Hematopoietic multipotent progenitor cell treated with erythropoietin and hydrocortisone succinate and interleukin-3 and kit ligand, for 15 days (in vitro differentiated cells): ENCODE data around the gene STARD10.

Experiments
- DNase-seq: peaks from one replicate; pipeline ENCODE4 v3.0.0-alpha.2; 2015; ENCODE audit warnings: low spot score

Gene STARD10

DNA sequence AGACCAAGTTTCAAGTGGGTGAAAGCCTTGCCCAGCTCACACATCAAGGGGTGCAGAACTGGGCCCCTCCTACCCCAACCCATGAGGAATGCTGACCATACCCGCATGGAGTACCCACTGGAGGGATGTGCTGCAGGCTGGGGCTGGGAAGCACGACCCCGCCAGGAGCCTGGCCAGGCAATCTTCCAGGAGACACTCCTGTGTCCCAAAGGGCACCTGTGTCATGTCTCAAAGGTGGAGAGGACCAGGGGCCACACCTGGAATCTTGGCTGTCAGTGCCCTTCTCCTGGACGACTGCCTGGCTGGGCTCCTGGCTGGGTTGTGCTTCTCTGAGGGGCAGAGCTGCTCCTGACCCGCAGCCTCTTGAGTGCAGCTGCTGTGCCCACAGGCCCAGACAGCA lies 48.3 kb downstream of the STARD10 start:
- no peak for DNase-seq

DNA sequence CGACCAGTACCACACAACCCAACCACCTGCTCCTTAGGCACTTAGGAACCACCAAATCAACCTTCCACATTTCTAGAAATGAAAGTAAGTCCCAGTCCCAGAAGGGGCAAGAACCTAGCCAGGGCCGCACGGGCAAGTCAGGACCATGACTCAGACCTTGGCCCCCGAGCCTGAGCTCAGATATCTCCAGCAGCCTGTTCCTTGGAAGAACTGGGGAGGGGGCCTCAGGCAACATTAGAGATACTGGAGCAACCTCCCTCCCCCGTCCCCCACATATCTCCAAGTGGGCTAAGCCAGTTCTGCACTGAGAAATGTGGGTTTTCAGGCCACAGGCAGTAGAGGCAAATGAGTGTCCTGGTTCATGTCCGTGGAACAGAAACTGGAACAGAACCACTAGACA lies 49.4 kb downstream of the STARD10 start:
- no peak for DNase-seq

DNA sequence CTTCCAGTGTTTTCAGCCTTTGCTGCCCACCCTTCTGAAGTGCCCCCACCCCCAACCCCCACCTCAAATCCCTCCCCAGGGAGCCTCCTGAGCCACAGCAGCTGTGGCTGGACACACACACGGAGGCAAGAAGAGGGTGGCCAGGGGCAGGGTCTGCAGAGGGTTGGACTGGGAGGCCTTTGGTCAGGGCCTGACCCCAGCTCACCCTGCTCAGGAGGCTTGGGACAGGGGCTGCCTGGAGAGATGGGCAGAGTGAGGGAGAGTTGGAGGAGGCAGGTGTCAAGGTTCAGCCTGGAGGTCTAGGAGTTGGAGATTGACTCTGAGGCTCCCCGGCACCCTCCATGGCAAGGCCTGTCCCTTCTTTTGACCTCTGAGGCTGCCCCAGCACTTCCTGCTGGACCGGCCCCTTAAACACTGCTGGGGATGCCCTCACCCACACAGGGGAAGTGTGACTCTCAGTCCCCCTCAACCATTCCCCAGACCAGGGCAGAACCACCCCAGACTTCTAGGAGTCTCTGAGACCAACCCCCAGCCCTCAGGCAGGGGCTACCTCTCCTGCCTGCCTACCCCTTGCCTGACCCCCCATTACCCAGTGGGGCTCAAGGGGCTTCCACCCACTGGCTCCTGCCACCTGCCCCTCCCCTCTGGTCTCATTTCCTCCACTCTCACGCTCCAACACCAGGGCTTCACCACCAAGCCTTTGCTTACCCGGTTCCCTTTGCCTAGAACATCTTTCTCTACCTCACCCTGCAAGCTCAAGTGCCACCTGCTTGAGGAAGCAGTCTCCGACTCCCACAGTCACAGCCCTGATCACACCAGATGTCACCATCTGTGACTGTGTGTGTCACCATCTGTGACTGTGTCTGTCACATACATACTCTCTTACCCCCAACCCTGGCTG lies 50.3 kb downstream of the STARD10 start:
- no peak for DNase-seq

DNA sequence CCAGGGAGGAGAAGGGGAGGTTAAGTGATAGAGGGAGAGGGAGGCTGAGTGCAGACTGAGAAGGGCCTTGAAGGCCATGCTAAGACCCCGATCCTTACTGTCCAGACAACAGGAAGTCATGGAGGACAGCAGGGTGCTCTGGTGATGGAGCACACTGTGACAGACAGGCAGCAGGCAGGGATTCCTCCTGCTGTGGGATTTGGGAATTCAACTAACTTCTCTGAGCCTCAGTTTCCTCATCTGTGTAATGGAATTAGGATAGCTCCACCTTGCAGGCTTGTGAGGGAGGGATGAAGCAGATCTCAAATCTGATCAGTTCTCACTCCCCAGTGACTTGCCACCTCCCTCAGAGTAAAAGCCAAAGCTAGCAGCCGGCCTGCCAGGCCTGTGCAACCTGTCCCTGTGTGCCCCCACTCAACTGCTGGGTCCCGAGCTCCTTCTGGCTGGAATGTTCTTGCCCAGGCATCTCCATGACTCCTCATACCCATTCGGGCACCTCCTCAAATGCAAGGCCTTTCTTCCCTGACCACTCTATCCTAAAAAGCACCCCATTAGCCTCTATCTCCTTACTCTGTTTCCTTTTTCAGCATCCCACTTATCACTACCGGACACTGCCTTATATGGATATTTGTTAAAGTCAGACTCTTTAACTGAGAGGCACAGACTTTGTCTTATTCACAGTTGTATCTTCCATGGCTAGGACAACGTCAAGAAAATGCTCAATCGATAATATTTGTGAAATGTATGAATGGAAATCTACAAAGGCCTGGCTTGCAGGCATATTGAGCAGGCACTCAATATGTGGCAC lies 51.1 kb downstream of the STARD10 start:
- no peak for DNase-seq

DNA sequence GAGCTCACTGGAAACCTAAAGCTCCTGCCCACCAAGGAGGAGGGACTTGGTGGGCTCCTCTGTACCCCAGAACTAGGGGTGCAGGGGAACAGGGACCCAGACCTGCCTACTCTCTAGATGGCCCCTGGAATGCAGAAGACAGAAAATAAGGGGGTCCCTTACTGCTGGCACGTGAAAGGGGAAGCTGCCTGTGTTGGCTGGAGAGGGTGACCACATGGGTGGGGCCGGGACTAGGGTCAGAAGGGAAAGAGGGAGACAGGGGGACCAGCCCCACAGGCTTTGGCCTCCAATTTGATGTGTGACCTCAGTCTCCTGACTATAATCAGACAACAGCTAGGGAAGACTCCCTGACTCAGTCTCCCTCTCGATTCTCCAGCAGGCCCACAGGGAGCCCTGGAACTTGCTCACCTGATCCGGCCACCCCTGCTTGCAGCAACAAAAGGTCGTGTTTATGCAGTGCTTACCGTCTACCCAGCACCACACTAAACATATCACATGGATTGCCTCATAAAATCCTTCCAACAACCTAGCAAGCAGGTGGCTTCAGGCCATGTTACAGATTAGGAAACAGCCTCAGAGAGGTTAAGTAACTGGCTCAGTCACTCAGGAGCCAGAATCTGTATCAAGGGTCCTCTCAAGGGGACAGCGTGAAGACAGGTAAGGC lies 51.9 kb downstream of the STARD10 start:
- DNase-seq: no peak

DNA sequence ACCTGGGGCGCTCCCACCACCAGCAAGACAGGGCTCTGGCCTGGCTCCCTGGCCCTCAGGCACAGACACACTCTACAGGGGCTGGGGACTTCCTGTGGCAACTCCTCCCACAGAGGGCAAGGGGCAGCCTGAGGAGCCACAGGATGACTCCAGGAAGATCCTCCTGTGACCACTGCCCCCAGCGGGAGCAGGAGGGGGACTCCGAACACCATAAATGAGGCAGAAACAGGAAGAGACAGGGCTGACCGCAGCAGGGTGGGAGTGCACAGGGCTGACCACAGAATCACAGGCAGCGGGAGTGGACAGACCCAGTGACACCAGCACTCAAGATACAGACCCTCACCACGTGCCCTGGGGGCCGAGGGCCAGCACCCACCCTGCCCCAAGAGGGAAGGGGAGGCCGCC lies 52.4 kb downstream of the STARD10 start:
- no peak for DNase-seq

DNA sequence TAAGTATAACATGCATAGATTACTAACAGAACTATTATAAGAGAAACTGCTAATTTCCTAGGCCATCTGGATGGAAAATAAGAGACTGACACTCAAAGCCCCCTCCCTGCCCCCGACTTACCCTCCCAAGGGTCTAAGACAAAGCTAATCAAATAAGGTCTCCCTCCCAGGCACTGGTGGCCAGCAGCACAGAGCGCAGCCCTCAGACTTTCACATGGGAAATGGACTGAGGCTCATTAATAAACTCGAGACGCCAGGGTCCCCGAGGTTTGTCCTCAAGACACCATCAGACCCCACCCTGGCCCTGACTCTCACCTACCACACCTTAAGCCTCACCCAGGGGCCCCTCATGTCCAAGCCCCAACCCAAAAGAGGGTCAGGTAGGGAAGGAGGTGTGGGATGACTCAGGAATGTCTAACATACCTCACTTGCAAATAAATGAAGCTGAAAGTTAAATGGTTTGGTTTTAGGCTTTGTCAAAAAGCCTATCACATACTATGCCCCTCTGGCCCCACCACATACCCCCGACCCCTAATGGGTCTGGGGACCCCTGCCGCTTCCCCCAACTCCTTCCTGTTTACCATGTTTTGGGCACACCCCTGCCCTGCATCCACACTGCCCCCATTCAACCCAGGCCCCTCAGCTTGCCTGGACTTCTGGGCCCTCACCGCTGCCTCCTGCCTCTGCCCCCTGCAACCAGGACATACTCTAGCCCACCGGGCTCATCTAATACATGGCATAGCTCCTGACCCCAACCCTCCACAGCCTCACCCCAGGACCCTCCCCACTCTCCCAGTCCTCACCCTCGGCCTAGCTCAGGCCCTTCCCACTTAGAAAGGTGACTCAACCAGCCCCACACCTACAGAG lies 53.1 kb downstream of the STARD10 start:
- no peak for DNase-seq

DNA sequence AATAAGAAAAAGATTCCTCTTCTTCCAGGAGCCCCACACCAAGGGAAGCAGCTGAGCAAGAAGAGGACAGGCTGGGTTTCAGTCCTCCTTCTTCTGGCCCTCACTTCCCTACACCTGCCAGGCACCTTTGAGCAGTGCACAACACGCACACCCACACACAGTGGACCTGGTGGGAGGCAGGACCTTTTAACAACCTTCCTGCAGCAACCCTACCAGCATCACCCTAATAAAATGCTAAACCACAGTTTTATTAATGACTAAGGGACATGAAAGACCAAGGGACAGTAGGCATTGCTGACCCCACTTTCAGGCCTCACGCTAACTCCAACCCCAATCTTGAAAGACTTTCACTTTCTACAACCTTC lies 53.8 kb downstream of the STARD10 start:
- DNase-seq: no peak

DNA sequence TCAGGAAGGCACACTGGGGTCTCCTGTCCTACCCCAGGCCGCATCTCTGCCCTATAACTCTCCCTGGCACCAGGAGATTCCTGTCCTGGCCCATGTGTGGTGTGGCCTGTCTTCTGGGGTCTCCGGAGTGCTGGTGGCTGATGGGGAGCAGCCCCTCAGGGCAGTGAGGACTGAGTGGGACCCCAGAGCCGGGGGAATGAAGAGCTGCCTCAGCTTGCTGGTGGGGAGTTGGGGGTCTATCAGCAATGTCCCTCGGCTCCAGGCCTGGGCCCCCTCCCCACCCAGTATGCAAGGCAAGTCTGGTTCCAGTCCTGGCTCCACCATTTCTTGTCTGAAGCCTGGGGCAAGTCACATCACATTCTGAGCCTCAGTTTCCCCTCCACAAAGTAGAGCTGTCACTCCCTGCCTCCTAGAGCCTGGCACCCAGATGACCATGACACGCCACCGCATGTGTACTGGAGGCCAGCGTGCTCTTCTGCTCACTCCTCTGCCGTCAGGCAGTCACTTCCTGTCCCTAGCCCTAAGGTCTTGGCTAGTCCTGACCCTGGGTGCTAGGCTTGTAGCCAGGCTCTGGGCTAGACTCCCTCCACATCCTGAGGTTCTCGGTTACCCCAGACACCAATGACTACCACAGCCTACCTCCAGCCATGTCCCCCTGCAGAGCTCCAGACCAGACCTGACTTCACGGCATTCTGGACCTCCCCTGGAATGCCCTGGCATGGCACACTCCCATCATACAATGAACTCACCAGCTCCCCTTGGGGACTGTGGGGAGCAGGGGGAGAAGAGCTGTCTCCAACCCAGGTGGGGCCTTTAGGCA lies 54.4 kb downstream of the STARD10 start:
- DNase-seq: no peak

DNA sequence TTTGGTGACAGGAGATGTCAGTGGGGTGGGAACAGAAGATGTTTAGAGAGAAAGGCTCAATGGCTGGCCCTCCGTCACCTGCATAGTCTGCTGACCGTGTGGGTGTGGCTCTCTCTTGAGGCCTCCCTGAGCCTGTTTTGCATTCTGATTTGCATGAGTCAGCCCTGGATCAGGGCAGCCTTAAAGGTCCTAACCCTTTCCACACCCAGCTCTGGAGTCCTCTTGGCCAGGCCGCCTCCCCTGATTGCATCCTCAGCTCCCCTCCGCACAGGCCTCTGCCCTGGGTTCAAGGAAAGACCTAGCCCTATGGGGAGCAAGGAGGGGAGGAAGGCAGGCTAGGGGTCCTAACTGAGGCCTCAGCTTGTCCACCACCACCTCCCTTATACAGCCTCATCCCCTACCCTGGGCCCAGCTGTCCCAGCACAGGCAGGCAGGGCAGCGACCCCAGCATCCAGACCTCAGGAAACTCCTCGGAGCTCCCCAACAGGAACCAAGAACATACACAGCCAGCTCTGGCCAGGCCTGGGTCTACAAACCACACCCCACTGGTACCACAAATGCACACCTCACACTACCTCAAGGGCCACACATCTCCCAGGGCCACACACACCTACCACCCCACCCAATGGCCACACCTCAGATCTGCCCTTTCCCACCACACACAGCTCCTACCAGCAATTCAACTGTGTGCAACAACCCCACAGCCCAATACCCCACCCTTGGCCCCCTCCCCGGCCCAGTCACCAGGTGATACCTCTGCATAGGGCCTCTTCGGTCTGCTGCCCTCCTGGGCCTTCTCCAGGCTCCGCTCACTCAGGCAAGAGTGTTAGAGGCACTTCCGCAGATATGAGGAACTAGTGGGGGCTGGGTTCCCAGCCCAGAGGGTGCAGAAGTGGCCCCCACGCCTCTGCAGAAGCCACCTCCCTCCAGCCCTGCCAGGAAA lies 55.4 kb downstream of the STARD10 start:
- no peak for DNase-seq

DNA sequence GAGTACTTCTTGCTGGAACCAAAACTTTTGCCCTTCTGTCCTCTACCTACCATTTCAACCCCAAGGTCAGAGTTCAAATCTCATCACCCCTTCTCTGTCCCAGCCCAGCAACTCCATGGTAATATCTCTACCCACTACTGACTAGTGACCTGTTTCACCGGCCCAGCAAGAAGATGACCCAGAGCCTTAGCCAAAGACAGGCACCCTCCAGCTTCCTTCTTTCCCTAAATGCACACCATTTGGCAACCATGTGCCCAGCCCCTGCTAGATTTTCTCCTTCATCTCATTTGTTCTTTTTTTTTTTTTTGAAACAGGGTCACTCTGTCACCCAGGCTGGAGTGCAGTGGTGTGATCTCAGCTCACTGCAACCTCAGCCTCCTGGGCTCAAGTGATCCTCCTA lies 56.5 kb downstream of the STARD10 start:
- no peak for DNase-seq

DNA sequence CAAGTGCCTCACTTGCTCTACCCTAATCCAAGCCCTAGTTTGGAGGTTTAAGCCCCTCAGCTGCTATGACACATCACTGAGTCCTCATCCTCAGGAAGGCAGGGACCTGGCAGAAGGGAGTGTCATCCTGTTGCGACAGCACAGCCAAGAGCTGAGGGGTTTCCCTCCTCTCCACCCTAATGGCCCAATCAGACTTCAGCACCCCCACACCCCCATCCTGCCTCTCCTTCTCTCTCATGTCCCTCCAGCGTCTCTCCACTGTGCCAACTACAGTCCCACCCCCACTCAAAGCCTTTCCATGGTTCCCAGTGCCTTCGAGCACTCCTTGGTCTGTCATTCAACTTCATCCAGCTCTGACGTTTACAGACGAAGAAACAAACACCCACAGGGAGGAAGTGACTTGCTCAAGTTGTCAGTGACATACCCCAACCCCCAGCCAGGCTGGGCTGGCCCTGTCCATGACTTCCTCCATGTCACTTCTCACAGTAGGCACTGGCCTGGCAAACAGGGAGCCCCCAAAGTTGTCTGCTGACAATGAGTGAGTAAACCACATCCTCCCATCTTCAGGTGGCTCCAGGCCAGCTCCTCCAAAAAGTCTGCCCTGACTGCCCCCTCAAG lies 57.3 kb downstream of the STARD10 start:
- DNase-seq: no peak

DNA sequence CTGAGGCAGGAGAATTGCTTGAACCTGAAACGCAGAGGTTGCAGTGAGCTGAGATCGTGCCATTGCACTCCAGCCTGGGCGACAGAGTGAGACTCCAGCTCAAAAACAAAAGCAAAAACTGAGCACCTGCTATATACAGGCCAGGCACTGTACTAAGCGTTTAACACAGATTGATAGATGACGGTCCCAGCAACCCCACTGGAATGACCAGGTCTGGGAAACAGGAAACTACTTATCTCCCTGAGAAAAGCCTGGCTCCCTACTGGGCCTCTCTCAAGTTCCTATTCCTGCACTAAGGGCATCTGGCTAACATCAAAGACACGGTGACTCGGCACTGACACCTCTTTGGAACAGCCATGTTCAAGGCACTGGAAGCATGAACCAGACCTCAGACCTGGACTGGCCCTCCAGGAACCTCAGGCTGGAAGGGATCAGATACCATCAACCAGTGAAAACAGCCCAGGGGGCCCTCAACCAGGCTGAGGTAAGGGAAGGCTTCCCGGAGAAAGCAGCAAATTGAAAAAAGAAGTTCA lies 58.3 kb downstream of the STARD10 start:
- DNase-seq: no peak

DNA sequence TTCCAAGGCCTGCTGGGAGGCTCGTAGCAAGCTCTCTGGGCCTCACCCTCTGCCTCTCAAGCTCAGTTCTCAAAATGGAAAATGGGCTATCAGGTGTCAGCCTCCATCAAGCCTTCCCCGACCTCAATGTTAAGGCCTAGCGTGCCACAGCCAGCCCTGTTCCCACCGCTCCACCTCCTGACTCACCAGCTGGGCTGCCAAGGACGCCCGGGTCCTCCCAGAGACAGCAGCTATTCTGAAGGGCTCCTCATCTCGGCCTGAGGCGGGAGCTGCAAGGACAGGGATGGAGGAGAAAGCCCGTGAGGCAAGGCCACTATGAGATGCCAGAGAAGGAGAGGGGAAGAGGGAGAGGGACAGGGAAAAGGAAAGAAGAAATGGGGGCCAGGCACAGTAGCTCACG lies 61.5 kb downstream of the STARD10 start:
- DNase-seq: no peak

DNA sequence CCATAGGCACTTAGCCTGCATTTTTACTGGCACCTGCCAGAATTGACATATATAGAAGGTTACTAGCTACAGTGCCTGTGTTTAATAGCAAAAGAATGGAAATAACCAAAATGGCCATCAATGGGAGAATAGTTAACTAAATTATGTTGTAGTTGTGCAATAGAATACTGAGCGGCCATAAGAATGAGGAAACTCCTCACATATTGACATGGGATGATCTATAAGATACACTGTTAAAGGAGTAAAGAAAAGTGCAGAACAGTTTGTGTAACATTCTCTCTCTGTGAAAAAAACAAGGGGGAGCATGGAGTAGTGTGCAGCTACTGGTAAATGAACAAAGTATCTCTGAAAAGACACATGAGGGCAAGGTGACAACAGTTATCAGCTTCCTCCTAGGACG lies 63.1 kb downstream of the STARD10 start:
- no peak for DNase-seq

DNA sequence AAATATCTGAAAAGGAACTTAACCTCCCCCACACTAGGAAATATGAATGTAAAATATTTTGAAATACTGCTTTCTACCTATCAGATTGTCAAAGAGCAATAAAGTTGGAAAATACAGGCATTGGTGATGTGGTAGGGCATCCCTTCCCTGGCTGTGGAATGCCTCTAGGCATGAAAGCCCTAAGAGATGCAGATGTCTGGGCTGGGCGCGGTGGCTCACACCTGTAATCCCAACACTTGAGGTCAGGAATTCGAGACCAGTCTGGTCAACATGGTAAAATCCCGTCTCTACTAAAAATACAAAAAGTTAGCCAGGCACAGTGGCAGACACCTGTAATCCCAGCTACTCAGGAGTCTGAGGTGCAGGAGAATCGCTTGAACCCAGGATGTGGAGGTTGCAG lies 63.6 kb downstream of the STARD10 start:
- DNase-seq: no peak

DNA sequence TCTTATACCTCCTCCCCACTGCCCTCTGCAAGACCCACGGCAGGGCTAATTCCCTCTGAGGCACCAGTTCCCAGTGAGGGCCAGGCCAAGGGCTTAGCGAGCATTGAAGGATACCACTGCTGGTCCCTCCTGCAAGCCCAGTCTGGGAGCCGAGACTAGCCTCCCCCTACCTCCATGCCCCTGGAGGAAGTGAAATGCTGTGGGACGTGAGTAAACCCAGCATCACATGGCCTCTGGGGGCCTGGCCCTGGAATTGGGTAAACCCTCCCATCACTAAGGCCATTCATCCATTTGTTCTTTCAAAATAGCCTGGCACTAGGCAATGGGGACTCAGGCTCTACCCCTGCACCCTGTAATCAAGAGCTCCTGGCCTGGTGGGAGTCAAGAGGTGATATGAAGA lies 66.3 kb downstream of the STARD10 start:
- DNase-seq: no peak

DNA sequence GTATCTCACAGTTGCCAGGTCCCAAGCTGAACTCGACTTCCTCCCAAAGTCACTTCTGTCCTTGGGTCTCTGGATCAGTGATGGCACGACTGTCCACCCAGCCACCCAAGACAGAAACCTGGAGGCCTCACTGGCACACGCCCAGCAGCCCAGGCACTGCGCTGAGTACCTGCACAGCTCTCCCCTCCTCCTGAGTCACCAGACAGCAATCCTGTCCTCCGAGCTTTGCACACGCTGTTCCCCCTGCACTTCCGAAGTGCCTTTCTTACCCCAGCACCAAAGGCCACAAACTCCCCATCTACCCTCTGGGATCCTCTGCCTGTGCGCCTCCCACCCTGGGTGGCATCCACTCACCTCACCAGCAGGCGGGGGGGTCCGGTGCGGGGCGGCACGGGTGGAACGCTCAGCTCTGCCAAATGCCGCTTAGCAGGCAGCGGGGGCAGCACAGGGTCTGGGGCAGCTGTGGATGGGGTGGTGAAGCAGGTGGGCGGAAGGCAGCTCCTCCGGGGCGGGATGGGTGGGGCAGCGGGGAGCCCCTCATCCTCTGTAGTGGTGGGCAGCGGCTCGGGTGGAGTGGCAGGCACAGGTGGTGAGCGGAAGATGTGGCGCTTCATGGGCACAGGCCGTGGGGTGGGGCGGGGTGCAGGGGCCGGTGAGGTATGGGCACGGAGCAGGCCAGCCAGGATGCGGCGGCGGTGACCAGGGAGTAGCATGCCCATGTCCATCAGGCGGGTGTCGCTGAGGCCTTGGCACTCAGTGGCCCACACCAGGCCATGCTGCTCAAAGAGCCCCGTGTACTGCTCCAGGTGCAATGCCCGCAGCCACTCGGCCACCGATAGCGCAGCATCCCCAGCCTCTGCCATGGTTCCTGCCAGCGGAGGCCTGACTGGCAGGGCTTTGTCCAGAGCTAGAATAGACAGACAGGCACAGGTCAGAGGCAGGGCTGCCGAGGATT lies 67.3 kb downstream of the STARD10 start:
- no peak for DNase-seq
